ENCODE data around the gene WNT9A.

Gene WNT9A

GRCh38 chr1:227909188-227909587, 38.5 kb downstream of the WNT9A start:
- no peak for DNase-seq

- DNase-seq, result no peak
These were observed 39.4 kb downstream of the WNT9A start for GRCh38 chr1:227908359-227908758.

DNA sequence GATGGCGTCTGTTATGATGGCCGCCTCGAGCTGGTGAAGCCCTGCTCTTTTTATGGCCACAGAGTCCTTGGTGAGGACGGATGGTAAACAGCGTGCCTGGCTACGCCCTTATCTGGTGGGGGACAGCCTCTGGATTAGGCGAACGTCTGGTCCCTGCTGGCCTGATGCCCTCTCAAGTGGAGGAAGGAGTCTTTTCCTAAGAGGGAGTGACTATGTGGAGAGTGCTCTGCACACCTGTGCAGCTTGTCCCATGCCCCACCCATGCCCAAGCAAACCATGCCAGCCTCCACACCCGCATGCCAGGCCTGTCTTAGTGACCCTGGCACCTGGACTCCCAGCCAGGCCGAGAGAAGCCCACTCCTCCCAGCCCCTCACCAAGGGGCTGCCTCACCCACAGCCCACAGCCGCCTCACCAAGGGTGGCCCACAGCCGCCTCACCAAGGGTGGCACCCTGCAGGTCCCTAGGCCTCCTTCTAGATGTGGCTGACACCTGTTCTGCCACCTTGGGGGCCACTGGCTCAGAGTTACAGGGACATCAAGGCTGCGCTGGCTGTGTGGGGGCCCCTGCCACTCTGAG, 40.2 kb downstream of the WNT9A start:
- no peak for DNase-seq

- no peak for DNase-seq
These were observed 41.1 kb downstream of the WNT9A start for GRCh38 chr1:227906550-227907071.

- no peak for DNase-seq
These were observed 41.9 kb downstream of the WNT9A start for GRCh38 chr1:227905573-227906487.

GRCh38 chr1:227904541-227905335, 43.0 kb downstream of the WNT9A start:
- DNase-seq, result no peak

- DNase-seq, result no peak
These were observed 43.9 kb downstream of the WNT9A start for GRCh38 chr1:227903614-227904501.

- DNase-seq, result no peak
These were observed 44.6 kb downstream of the WNT9A start for GRCh38 chr1:227903061-227903521.

GRCh38 chr1:227902641-227902990, 45.1 kb downstream of the WNT9A start:
- DNase-seq, result no peak

DNA sequence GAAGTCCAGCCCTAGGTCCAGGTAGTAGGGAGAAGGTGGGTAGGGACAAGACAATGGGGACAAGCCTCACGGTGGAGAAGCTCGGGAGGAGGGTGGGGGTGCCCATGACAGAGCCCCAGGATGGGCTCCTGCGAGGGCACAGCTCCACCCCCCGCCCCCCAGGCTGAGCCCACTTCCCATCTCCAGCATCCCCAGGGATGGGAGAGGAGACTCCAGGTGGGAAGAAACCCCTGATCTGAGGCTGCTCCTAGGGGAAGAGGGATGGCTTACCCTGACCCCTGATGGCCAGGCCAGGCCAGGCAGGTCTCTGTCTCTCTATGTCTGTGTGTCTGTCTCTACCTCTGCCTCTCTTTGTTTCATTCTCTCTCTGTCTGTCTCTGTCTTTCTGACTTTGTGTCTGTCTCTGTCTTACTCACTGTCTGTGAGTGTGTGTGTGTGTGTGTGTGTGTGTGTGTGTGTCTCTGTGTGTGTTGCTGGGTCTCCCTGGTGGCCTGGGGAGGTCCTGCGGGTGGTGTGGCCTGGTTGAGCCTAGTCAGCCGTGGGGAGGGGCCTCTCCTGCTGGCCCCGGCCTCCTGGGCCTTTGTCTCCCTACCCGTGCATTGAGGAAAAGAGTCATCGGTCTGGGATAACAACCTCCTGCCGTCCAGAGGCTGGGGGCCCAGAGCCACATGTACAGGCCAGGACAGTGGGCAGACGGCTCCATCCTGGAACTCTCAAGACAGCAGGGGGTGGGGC, 45.7 kb downstream of the WNT9A start:
- no peak for DNase-seq

GRCh38 chr1:227901239-227901905, 46.4 kb downstream of the WNT9A start:
- DNase-seq, result no peak

DNA sequence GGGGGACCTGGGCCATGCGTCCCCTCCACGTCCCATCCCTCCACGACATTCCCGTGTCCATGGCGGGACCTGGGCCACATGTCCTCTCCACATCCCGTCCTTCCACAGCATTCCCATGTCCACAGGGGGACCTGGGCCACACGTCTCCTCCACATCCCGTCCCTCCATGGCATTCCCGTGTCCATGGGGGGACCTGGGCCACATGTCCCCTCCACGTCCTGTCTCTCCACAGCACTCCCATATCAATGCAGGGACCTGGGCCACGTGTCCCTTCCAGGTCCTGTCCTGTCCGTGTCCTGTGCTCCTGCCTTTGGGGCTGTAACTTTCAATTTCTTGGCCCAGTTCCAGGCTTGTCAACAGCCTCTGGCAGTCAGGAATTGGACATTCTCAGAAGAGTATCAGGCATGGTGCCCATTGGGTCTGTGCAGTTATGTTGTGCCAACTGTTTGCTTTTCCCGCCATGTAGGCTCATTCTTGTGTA, 47.1 kb downstream of the WNT9A start:
- no peak for DNase-seq

DNA sequence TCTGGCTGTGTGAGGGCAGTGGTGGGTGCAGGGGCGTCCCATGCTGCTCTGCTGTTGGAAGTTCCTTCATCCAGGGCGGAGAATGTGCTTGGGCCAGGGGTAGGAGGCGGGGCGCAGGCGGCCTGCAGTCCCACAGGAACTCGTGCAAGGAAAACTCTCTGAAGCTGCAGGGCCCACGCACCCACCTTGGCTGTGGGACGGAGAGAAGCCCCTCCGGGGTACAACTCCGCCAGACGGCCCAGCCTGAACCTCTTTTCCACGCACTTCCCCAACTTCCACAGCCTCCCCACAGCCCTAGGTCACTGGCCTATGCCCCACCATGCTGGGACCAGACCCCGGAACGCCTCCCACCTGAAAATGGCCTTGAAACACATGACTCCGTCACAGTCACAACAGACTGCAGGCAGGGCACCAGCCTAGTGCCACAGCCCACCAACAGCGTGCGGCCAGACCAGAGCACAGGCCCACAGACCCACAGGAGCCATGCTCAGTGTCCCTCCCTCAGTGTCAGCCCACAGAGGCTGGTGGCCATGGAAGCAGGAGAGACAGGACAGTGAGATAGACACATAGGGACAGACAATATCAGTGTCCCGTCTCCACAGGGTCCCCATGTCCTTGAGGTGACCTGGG, 47.8 kb downstream of the WNT9A start:
- no peak for DNase-seq

DNA sequence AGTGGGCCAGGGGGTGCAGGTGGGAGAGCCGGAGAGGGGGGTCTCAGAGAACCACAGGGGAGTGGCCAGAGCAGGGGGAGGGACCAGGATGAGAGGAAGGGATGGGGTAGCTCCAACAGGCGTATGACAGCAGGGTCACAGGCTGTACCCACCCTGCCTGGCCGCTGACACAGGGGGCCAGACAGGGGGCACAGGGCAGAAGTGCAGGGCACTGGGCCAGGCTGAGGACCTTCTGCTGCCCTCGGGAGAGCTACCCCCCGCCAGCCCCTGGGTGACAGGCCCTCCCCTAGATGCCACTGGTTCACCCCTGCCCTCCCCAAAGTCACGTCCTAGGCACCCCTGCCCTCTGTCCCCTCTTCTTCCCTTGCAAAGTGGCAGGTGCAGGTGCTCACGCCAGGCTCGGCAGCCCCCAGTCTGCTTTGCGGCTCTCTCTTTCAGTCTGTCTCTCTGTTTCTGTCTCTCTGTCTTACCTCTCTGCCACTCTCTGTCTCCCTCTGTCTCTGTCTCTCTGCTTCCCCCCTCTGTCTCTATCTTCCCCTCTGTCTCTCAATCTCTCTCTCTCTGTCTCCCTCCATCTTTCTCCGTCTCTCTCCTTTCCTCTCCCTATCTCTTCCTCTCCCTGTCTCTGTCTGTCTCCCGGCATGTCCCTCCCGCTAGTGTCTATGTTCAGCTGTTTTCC, 48.5 kb downstream of the WNT9A start:
- no peak for DNase-seq

DNA sequence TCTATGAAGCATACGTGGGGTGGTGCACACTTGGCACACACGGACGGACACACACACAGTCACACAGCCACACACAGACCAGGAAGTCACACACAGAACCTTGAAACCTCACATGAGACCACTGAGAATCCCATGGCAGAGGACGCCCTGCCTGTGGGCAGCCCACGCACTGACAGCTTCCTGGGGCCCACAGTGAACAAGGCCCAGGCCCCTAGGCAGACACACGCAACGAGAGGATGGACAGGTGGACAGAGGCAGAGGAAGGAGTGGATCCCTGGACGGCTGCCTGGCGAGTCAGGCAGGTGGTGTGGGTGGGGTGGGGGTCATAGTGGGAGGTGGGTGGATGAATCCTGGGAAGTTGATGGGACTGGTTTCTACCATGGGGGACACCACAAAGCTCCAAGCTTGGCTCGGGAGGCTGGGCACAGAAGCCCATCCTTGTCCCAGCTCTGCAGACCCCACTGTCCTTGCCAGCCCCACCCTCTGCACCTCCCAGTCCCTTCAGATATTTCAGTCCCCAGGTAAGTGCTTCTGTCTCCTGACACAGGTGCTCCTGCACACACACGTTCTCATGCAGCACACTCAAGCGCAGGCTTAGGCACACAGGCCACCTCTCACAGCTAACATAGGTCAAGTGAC, 49.1 kb downstream of the WNT9A start:
- no peak for DNase-seq

- no peak for DNase-seq
These were observed 49.9 kb downstream of the WNT9A start for GRCh38 chr1:227897704-227898438.

DNA sequence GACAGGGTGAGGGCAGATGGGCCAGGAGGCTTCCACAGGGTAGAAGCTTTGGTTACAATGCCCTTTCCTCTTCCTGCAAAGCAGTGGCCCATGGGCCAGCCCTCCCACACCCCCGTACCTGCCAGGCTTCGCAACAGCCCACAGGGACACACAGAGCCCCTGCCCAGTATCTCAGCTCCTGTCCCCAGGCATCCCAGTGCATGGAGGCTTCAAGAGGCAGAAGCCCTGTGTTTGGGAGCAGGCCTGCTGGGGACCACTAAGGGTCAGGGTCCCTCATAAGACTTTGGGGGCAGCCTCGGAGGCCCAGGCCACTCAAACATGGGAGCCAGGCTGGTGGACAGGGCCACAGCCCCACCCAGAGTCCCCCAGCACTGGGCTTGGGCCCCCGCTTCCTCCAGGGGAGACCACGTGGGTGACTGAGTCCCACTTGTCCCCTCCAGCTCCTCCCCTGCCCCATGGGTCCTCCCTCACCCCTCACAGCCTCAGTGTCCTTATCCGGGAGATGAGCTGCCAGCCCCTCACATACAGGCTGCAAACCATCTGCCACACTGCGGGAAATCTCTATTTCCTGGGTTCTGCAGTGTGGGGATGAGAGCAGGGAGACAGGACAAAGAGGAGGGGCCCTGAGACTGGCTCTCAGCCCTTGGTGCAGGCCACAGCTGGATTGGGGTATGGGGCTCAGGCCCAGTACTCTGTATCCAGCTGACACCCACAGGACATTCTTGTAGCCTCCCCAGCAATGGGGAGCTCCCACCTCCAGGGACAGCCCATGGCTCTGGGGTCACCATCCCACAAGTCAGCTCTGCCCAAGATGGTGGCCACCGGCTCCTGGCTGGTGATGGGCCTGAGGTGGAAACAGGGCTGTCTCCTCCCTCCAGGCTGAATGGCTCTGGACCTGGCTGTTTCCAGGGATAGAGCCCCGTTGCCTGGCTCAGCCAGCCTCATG, 50.7 kb downstream of the WNT9A start:
- no peak for DNase-seq

All from stimulated activated CD4-positive, alpha-beta T cell treated with anti-CD3 and anti-CD28 coated beads, Interleukin-2, amount 100 ng/mL, for 48 hours (primary cell).